Measurements from ENCODE around the gene RIN3. TPM values are rescaled to one million over a fixed set of nuclear protein-coding genes. Genes with fewer than 3 reads are reported as not detected.

The RIN3 gene
- total RNA-seq, 4 donors from 2014 or later: 13.5 to 22.2 (median 16.2) TPM

GRCh38 chr14:92568621-92569479 is 55.3 kb downstream of the RIN3 start:
- Histone ChIP-seq H3K36me3 (peaks cover 0 to 38% of the 10 kb centered on the region in 2 donors), H3K27ac (no peak overlapping the region), H3K4me1 (peaks cover 0 to 6% (median 0%) of the 10 kb centered on the region in 3 donors), H3K9me3 (peaks cover 0 to 13% (median 0%) of the 10 kb centered on the region in 3 donors), H3K4me3 (no peak overlapping the region), H3K27me3 (no peaks in the 10 kb centered on the region)
- WGBS, 2 donors (ENCODE audit: low coverage in 1 of 2): 64% methylated on average over 9 of the region's 16 CpGs; no CpG with 5 or more reads in 1 of the 2 donors
- ATAC-seq: no peak
- TF ChIP-seq POLR2A (IDR thresholded peaks at IDR 0.05) (no peak), POLR2AphosphoS5 (IDR thresholded peaks at IDR 0.05) (no peak), EP300 (IDR thresholded peaks at IDR 0.05) (no peak)
- TF ChIP-seq, protein P1, sequence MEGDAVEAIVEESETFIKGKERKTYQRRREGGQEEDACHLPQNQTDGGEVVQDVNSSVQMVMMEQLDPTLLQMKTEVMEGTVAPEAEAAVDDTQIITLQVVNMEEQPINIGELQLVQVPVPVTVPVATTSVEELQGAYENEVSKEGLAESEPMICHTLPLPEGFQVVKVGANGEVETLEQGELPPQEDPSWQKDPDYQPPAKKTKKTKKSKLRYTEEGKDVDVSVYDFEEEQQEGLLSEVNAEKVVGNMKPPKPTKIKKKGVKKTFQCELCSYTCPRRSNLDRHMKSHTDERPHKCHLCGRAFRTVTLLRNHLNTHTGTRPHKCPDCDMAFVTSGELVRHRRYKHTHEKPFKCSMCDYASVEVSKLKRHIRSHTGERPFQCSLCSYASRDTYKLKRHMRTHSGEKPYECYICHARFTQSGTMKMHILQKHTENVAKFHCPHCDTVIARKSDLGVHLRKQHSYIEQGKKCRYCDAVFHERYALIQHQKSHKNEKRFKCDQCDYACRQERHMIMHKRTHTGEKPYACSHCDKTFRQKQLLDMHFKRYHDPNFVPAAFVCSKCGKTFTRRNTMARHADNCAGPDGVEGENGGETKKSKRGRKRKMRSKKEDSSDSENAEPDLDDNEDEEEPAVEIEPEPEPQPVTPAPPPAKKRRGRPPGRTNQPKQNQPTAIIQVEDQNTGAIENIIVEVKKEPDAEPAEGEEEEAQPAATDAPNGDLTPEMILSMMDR (IDR thresholded peaks at IDR 0.05): no peak

DNA sequence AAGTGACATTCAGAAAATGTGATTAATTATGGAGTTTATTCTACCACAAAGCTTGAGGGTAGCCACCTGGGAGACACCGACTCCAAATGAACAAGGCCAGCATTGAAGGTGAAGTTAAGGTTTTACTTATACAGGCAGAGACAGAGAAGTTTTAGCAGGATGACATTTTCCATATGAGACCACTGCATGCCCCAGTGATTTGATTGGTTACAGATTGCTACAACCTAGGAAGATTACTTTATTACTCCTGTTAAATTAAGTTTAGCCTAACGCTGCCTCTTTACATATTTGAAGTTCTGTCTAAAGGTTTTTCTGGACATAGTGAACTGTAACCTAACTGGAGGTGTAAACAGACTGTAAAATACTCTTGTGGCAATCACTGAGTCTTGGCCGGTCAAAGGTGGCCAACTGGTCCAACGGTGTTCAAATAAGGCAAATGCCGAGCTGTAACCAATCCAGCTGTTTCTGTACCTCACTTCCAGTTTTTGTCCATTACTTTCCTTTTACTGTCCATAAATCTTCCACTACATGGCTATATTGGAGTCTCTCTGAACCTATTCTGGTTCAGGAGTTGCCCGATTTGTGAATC is 57.2 kb downstream of the RIN3 start:
- Histone ChIP-seq H3K27ac (no peak overlapping the region), H3K4me1 (no peaks in the 10 kb centered on the region), H3K4me3 (no peak overlapping the region), H3K27me3 (no peaks in the 10 kb centered on the region), H3K36me3 (peaks cover 0 to 30% of the 10 kb centered on the region in 2 donors), H3K9me3 (peaks cover 0 to 13% (median 0%) of the 10 kb centered on the region in 3 donors)
- TF ChIP-seq POLR2A (IDR thresholded peaks at IDR 0.05) (no peak), EP300 (IDR thresholded peaks at IDR 0.05) (no peak), POLR2AphosphoS5 (IDR thresholded peaks at IDR 0.05) (no peak)
- TF ChIP-seq, protein P1 (IDR thresholded peaks at IDR 0.05): no peak
- ATAC-seq: no peak
- 80 to 88% methylated on average over 4 to 6 of the region's 6 CpGs for WGBS, 2 donors (ENCODE audit: low coverage in 1 of 2)

GRCh38 chr14:92572050-92572449 is 58.5 kb downstream of the RIN3 start:
- no peaks in the 10 kb centered on the region for H3K4me1 ChIP-seq
- H3K27me3 ChIP-seq: no peaks in the 10 kb centered on the region
- ATAC-seq: no peak
- 97% methylated on average over 6 to 9 of the region's 10 CpGs for WGBS, 2 donors (ENCODE audit: low coverage in 1 of 2)
- peaks cover 0 to 28% of the 10 kb centered on the region in 2 donors for H3K36me3 ChIP-seq
- H3K27ac ChIP-seq: no peak overlapping the region
- TF ChIP-seq, protein P1 (IDR thresholded peaks at IDR 0.05): no peak
- no peak for TF ChIP-seq POLR2AphosphoS5 (IDR thresholded peaks at IDR 0.05)
- TF ChIP-seq EP300 (IDR thresholded peaks at IDR 0.05): no peak
- TF ChIP-seq POLR2A (IDR thresholded peaks at IDR 0.05): no peak
- no peak overlapping the region for H3K4me3 ChIP-seq
- peaks cover 0 to 4% (median 0%) of the 10 kb centered on the region in 3 donors for H3K9me3 ChIP-seq

DNA sequence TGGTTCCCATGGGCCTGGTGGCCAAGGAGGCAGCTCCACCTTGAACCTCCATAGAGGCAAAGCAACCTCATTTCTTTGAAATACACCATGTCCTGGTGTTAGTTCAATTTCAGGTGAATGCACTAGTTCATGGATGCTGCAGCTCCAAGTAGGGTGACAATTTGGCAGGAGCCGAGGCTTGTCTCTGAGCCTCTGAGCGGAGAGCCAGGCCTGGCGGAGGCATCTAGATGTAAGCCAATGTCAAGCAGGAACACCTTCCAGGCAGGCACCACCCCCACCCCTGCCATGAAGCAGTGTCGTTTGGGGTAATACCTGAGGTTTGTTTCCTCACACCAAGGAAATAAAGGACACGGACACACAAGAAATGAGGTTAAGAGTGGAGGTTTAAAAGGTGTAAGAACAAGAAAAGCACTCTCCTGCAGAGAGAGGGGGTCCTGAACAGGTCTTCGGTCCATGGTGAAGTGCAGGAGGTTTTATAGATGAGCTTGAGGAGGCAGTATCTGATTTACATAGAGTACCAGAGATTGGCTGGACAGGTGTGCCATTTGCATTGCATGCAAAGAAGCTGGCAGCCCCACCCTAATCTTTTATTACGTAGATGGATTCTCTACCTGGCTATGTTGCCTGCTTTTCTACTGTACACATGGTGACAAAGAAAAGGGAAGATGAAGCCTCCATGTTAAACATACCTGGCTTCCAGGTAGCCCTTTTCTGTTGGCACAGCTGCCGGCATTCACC is 60.3 kb downstream of the RIN3 start:
- 68 to 92% methylated on average over 3 to 5 of the region's 8 CpGs for WGBS, 2 donors (ENCODE audit: low coverage in 1 of 2)
- TF ChIP-seq, protein P1 (IDR thresholded peaks at IDR 0.05): no peak
- TF ChIP-seq POLR2AphosphoS5 (IDR thresholded peaks at IDR 0.05) (no peak), POLR2A (IDR thresholded peaks at IDR 0.05) (no peak), EP300 (IDR thresholded peaks at IDR 0.05) (no peak)
- Histone ChIP-seq H3K27ac (no peak overlapping the region), H3K4me3 (no peak overlapping the region), H3K9me3 (no peaks in the 10 kb centered on the region), H3K4me1 (no peaks in the 10 kb centered on the region), H3K27me3 (no peaks in the 10 kb centered on the region), H3K36me3 (peaks cover 0 to 30% of the 10 kb centered on the region in 2 donors)
- no peak for ATAC-seq

Data from gastroesophageal sphincter (tissue), 4 donors.